Psoas muscle (tissue), 8 donors: ENCODE data around the gene PARVA. TPM values are rescaled to one million over a fixed set of nuclear protein-coding genes. Genes with fewer than 3 reads are reported as not detected.

Experiments used
- ATAC-seq, 4 donors: fragments of 200-7000 bp; cut with Tn5 transposase; one replicate each; pipeline ENCODE4 v1.9.1; 2020; ENCODE audit warnings: moderate library complexity in 3 of 4, mild to moderate bottlenecking in 2 of 4
- DNase-seq, 2 donors: peaks; one replicate each; pipeline ENCODE4 v3.0.0-alpha.2; 2020
- H3K27ac ChIP-seq: fragments of 200-600 bp; one replicate; pipeline ENCODE4 v1.8.0; 2022
- H3K27me3 ChIP-seq, 3 donors: fragments of 200-600 bp in 1 of 3; one replicate each; pipeline versions ENCODE4 v1.6.1 to v1.8.0; 2013 to 2022; ENCODE audit warnings: low read length in 2 of 3, mild to moderate bottlenecking in 2 of 3, moderate library complexity in 1 of 3; ENCODE audit not compliant: insufficient read depth in 3 of 3
- H3K36me3 ChIP-seq, 2 donors: fragments of 200-600 bp in 1 of 2; one replicate each; pipeline versions ENCODE4 v1.6.1 to v1.8.0; 2013 to 2022; ENCODE audit warnings: low read depth in 1 of 2, mild to moderate bottlenecking in 1 of 2, moderate library complexity in 1 of 2; ENCODE audit not compliant: insufficient read depth in 1 of 2
- H3K4me1 ChIP-seq: fragments of 200-600 bp; one replicate; pipeline ENCODE4 v1.8.0; 2022
- H3K4me3 ChIP-seq: fragments of 200-600 bp; one replicate; pipeline ENCODE4 v1.8.0; 2022; ENCODE audit warnings: mild to moderate bottlenecking
- H3K9me3 ChIP-seq: fragments of 200-600 bp; one replicate; pipeline ENCODE4 v1.8.0; 2022
- CTCF ChIP-seq: fragments of 200-600 bp; IDR thresholded peaks from one replicate; pipeline ENCODE4 v1.8.0; 2022; ENCODE audit warnings: antibody characterized with exemption
- WGBS, 3 donors: extraction: QIAGEN DNeasy Blood & Tissue Kit; methylation state at CpG; one replicate each; pipeline versions ENCODE4 v1.1.6 to v1.1.7; 2013; 5-methylcytosine and 5-hydroxymethylcytosine counted together
- intact Hi-C, 2 donors: fragments of 100-400 bp; cut with DNase I; formaldehyde crosslinking; loops; one replicate each; pipeline versions ENCODE4 v1.11.0 to v1.14.2; 2022
- polyA plus RNA-seq, 3 donors: library from polyadenylated mRNA; stranded (reverse); fragments of 200-250 nt; gene quantifications; one replicate each; pipeline ENCODE4 v1.2.3, GENCODE V29; 2013
- total RNA-seq, 4 donors: library from RNA; stranded (reverse); fragmentation: NEBNext Ultra II Directional in 2 of 4; extraction: Animal tissue kit (Norgen Biotek cat#: 25700) in 2 of 4; gene quantifications; one replicate each; pipeline versions ENCODE4 v1.2.1 to v1.2.4, GENCODE V29; 2021 to 2023
- donor health status: healthy with polysubstance abuse.
- donor health status: DM: no; HTN: no; CAD: no; lungs with moderate emphysema.
- donor health status: Bipolar disorder and iron deficiency.
- donor health status: healthy.
- donor health status: DM: yes; HTN: yes; CAD: no.
- donor health status: DM: no; HTN: no; CAD: no.
- donor health status: DM: no; HTN: no; CAD: no.
- donor health status: DM: yes; HTN: yes; CAD: no.

The PARVA gene
- total and polyA plus RNA-seq, 7 donors = 4.4 to 22.7 (median 8.5) TPM

- ATAC-seq (no peak), DNase-seq (no peak)
- Histone ChIP-seq H3K4me1 (no peaks in the 10 kb centered on the region), H3K27ac (no peak overlapping the region), H3K27me3 (no peaks in the 10 kb centered on the region), H3K4me3 (no peak overlapping the region), H3K9me3 (no peaks in the 10 kb centered on the region), H3K36me3 (no peaks in the 10 kb centered on the region)
- WGBS, 3 donors = 56 to 88% (median 63%) methylated on average over 1 of the region's 1 CpG
- no peak for TF ChIP-seq CTCF
- intact Hi-C loops = no loop called here
These were observed 44.0 kb downstream of the PARVA start for GRCh38 chr11:12421386-12421785.

GRCh38 chr11:12426176-12426575 lies 48.8 kb downstream of the PARVA start:
- no peak for TF ChIP-seq CTCF
- DNase-seq (no peak), ATAC-seq (no peak)
- H3K4me1 ChIP-seq = no peaks in the 10 kb centered on the region
- H3K4me3 ChIP-seq = no peak overlapping the region
- H3K27me3 ChIP-seq = no peaks in the 10 kb centered on the region
- H3K27ac ChIP-seq = no peak overlapping the region
- intact Hi-C loops = no loop called here
- no peaks in the 10 kb centered on the region for H3K9me3 ChIP-seq
- no peaks in the 10 kb centered on the region for H3K36me3 ChIP-seq

GRCh38 chr11:12429155-12429554 lies 51.8 kb downstream of the PARVA start:
- H3K27ac ChIP-seq = no peak overlapping the region
- no peaks in the 10 kb centered on the region for H3K9me3 ChIP-seq
- no peak for TF ChIP-seq CTCF
- no peaks in the 10 kb centered on the region for H3K4me1 ChIP-seq
- DNase-seq = no peak
- no peak for ATAC-seq
- 91 to 95% (median 94%) methylated on average over 3 of the region's 3 CpGs for WGBS, 3 donors
- intact Hi-C loops = no loop called here
- H3K4me3 ChIP-seq = no peak overlapping the region
- no peaks in the 10 kb centered on the region for H3K36me3 ChIP-seq
- H3K27me3 ChIP-seq = no peaks in the 10 kb centered on the region

GRCh38 chr11:12430351-12430750 lies 53.0 kb downstream of the PARVA start:
- Histone ChIP-seq H3K27ac (no peak overlapping the region), H3K4me1 (peaks cover 3% of the 10 kb centered on the region), H3K9me3 (no peaks in the 10 kb centered on the region), H3K4me3 (no peak overlapping the region), H3K27me3 (no peaks in the 10 kb centered on the region), H3K36me3 (no peaks in the 10 kb centered on the region)
- intact Hi-C loops = no loop called here
- WGBS, 3 donors = 74 to 84% (median 79%) methylated on average over 3 of the region's 3 CpGs
- no peak for TF ChIP-seq CTCF
- ATAC-seq (peak in 1 of 4 donors; percentile 15), DNase-seq (no peak)

- H3K4me3 ChIP-seq = no peak overlapping the region
- H3K27me3 ChIP-seq = no peaks in the 10 kb centered on the region
- DNase-seq = peak; percentile 59 to 67
- ATAC-seq = peak; percentile 62 to 87 (median 80)
- H3K27ac ChIP-seq = no peak overlapping the region
- WGBS, 3 donors = 52 to 63% (median 61%) methylated on average over 5 of the region's 5 CpGs
- H3K36me3 ChIP-seq = no peaks in the 10 kb centered on the region
- no peaks in the 10 kb centered on the region for H3K9me3 ChIP-seq
- no peak for TF ChIP-seq CTCF
- intact Hi-C loops = no loop called here
- H3K4me1 ChIP-seq = peaks cover 3% of the 10 kb centered on the region
These were observed 53.7 kb downstream of the PARVA start for GRCh38 chr11:12430954-12431595.
